Measurements from ENCODE around the gene PDZD2. TPM values are rescaled to one million over a fixed set of nuclear protein-coding genes. Genes with fewer than 3 reads are reported as not detected.

PDZD2 gene
- total and polyA plus RNA-seq, 2 experiments from 2014 or later: 8.3 to 16.9 TPM

DNA sequence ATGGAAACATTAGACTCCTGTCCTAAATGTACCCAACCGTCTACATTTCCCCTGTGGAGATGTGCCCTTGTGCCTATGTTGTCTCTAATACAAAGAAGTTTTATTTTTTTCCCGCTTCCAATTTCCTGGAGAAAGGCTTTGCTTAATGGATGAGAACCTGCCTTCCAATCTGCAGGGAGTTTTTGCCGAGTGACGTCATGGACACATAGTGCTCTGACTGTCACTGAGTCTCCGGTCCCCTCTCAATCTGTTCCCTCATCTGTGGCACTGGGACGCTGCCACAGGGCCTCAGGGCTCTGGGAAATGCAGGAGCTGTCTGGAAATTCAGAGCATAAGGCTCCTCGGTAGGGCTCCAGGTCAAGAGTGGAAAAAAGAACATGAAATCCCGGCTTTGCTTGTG lies 144.8 kb downstream of the PDZD2 start:
- Histone ChIP-seq H3K79me2 (replicated peaks; ENCODE audit: insufficient read depth) (no peaks in the 10 kb centered on the region), H3K4me3 (no peak overlapping the region), H3K36me3 (ENCODE audit: insufficient read depth) (no peaks in the 10 kb centered on the region), H3K27me3 (ENCODE audit: insufficient read depth) (no peaks in the 10 kb centered on the region), H2AFZ (no peak overlapping the region), H3K4me2 (no peak overlapping the region), H3K4me1 (ENCODE audit: insufficient read depth) (no peaks in the 10 kb centered on the region), H3F3A (replicated peaks; ENCODE audit: low read depth) (no peaks in the 10 kb centered on the region), H3K9me2 (ENCODE audit: insufficient read depth) (no peaks in the 10 kb centered on the region), H4K20me1 (replicated peaks; ENCODE audit: insufficient read depth) (no peaks in the 10 kb centered on the region), H3K27ac (ENCODE audit: low read depth) (no peak overlapping the region)
- no peak for ATAC-seq
- H3K27me3 Mint-ChIP-seq (ENCODE audit: insufficient read depth, low read depth, poor library complexity): peaks cover 4% of the 10 kb centered on the region
- peaks cover 7% of the 10 kb centered on the region; the same call in 2 of the 3 replicates for H3K9me3 Mint-ChIP-seq
- no peak overlapping the region for H3K27ac Mint-ChIP-seq
- no peak overlapping the region for H3K4me3 Mint-ChIP-seq
- H3K4me1 Mint-ChIP-seq: peaks cover 6% of the 10 kb centered on the region
- no peak for DNase-seq (ENCODE audit: low spot score)
- peaks cover 4% of the 10 kb centered on the region; the same call in 1 of the 3 replicates for H3K36me3 Mint-ChIP-seq (ENCODE audit: low read depth)
- no peak for TF ChIP-seq NANOG (IDR thresholded peaks at IDR 0.05; ENCODE audit: borderline replicate concordance)
- no peak for TF ChIP-seq EZH2 (IDR thresholded peaks at IDR 0.05; ENCODE audit: low read depth, unreplicated experiment)
- TF ChIP-seq, protein P1, sequence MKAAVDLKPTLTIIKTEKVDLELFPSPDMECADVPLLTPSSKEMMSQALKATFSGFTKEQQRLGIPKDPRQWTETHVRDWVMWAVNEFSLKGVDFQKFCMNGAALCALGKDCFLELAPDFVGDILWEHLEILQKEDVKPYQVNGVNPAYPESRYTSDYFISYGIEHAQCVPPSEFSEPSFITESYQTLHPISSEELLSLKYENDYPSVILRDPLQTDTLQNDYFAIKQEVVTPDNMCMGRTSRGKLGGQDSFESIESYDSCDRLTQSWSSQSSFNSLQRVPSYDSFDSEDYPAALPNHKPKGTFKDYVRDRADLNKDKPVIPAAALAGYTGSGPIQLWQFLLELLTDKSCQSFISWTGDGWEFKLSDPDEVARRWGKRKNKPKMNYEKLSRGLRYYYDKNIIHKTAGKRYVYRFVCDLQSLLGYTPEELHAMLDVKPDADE (IDR thresholded peaks at IDR 0.05): no peak
- TF ChIP-seq, protein P2, sequence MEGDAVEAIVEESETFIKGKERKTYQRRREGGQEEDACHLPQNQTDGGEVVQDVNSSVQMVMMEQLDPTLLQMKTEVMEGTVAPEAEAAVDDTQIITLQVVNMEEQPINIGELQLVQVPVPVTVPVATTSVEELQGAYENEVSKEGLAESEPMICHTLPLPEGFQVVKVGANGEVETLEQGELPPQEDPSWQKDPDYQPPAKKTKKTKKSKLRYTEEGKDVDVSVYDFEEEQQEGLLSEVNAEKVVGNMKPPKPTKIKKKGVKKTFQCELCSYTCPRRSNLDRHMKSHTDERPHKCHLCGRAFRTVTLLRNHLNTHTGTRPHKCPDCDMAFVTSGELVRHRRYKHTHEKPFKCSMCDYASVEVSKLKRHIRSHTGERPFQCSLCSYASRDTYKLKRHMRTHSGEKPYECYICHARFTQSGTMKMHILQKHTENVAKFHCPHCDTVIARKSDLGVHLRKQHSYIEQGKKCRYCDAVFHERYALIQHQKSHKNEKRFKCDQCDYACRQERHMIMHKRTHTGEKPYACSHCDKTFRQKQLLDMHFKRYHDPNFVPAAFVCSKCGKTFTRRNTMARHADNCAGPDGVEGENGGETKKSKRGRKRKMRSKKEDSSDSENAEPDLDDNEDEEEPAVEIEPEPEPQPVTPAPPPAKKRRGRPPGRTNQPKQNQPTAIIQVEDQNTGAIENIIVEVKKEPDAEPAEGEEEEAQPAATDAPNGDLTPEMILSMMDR (conservative IDR thresholded peaks at IDR 0.05; ENCODE audit: low read depth in 2 of 2): no peak
- no peak for TF ChIP-seq ZNF114 (CRISPR knock-in tag; IDR thresholded peaks at IDR 0.05)
- no peak for TF ChIP-seq CREB1 (CRISPR knock-in tag; IDR thresholded peaks at IDR 0.05; ENCODE audit: low read depth)
- no peak for TF ChIP-seq POLR2AphosphoS5 (IDR thresholded peaks at IDR 0.05; ENCODE audit: low read depth)
- TF ChIP-seq, protein P3, sequence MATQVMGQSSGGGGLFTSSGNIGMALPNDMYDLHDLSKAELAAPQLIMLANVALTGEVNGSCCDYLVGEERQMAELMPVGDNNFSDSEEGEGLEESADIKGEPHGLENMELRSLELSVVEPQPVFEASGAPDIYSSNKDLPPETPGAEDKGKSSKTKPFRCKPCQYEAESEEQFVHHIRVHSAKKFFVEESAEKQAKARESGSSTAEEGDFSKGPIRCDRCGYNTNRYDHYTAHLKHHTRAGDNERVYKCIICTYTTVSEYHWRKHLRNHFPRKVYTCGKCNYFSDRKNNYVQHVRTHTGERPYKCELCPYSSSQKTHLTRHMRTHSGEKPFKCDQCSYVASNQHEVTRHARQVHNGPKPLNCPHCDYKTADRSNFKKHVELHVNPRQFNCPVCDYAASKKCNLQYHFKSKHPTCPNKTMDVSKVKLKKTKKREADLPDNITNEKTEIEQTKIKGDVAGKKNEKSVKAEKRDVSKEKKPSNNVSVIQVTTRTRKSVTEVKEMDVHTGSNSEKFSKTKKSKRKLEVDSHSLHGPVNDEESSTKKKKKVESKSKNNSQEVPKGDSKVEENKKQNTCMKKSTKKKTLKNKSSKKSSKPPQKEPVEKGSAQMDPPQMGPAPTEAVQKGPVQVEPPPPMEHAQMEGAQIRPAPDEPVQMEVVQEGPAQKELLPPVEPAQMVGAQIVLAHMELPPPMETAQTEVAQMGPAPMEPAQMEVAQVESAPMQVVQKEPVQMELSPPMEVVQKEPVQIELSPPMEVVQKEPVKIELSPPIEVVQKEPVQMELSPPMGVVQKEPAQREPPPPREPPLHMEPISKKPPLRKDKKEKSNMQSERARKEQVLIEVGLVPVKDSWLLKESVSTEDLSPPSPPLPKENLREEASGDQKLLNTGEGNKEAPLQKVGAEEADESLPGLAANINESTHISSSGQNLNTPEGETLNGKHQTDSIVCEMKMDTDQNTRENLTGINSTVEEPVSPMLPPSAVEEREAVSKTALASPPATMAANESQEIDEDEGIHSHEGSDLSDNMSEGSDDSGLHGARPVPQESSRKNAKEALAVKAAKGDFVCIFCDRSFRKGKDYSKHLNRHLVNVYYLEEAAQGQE (IDR thresholded peaks at IDR 0.05; ENCODE audit: unreplicated experiment): no peak
- TF ChIP-seq EZH2phosphoT487 (IDR thresholded peaks at IDR 0.05; ENCODE audit: unreplicated experiment): no peak
- no peak for TF ChIP-seq STAT1 (IDR thresholded peaks at IDR 0.05; ENCODE audit: unreplicated experiment)
- TF ChIP-seq JUNB (IDR thresholded peaks at IDR 0.05; ENCODE audit: unreplicated experiment): no peak
- TF ChIP-seq, protein P4, sequence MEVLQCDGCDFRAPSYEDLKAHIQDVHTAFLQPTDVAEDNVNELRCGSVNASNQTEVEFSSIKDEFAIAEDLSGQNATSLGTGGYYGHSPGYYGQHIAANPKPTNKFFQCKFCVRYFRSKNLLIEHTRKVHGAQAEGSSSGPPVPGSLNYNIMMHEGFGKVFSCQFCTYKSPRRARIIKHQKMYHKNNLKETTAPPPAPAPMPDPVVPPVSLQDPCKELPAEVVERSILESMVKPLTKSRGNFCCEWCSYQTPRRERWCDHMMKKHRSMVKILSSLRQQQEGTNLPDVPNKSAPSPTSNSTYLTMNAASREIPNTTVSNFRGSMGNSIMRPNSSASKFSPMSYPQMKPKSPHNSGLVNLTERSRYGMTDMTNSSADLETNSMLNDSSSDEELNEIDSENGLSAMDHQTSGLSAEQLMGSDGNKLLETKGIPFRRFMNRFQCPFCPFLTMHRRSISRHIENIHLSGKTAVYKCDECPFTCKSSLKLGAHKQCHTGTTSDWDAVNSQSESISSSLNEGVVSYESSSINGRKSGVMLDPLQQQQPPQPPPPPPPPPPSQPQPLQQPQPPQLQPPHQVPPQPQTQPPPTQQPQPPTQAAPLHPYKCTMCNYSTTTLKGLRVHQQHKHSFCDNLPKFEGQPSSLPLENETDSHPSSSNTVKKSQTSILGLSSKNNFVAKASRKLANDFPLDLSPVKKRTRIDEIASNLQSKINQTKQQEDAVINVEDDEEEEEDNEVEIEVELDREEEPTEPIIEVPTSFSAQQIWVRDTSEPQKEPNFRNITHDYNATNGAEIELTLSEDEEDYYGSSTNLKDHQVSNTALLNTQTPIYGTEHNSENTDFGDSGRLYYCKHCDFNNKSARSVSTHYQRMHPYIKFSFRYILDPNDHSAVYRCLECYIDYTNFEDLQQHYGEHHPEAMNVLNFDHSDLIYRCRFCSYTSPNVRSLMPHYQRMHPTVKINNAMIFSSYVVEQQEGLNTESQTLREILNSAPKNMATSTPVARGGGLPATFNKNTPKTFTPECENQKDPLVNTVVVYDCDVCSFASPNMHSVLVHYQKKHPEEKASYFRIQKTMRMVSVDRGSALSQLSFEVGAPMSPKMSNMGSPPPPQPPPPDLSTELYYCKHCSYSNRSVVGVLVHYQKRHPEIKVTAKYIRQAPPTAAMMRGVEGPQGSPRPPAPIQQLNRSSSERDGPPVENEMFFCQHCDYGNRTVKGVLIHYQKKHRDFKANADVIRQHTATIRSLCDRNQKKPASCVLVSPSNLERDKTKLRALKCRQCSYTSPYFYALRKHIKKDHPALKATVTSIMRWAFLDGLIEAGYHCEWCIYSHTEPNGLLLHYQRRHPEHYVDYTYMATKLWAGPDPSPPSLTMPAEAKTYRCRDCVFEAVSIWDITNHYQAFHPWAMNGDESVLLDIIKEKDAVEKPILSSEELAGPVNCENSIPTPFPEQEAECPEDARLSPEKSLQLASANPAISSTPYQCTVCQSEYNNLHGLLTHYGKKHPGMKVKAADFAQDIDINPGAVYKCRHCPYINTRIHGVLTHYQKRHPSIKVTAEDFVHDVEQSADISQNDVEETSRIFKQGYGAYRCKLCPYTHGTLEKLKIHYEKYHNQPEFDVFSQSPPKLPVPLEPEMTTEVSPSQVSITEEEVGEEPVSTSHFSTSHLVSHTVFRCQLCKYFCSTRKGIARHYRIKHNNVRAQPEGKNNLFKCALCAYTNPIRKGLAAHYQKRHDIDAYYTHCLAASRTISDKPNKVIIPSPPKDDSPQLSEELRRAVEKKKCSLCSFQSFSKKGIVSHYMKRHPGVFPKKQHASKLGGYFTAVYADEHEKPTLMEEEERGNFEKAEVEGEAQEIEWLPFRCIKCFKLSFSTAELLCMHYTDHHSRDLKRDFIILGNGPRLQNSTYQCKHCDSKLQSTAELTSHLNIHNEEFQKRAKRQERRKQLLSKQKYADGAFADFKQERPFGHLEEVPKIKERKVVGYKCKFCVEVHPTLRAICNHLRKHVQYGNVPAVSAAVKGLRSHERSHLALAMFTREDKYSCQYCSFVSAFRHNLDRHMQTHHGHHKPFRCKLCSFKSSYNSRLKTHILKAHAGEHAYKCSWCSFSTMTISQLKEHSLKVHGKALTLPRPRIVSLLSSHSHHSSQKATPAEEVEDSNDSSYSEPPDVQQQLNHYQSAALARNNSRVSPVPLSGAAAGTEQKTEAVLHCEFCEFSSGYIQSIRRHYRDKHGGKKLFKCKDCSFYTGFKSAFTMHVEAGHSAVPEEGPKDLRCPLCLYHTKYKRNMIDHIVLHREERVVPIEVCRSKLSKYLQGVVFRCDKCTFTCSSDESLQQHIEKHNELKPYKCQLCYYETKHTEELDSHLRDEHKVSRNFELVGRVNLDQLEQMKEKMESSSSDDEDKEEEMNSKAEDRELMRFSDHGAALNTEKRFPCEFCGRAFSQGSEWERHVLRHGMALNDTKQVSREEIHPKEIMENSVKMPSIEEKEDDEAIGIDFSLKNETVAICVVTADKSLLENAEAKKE (CRISPR knock-in tag; IDR thresholded peaks at IDR 0.05): no peak
- TF ChIP-seq ZNF331 (CRISPR knock-in tag; IDR thresholded peaks at IDR 0.05; ENCODE audit: low read depth): no peak

All from GM23338 (cell line).